ENCODE measurements around the gene PBX2.

- no peak for TF ChIP-seq CTCF (conservative IDR thresholded peaks at IDR 0.05)
- no peak for TF ChIP-seq ZFX (IDR thresholded peaks at IDR 0.05)
These were observed 37.9 kb downstream of the PBX2 start, which contains the start of gene PRRT1 for GRCh38 chr6:32151863-32152768.
